Activated effector memory CD4-positive, alpha-beta T cell treated with anti-CD3 and anti-CD28 coated beads, Interleukin-2, amount 50 U/mL, for 16 hours (primary cell): ENCODE results near the gene PIP5K1B.

Experiments
- DNase-seq: peaks from one replicate; pipeline ENCODE4 v3.0.0-alpha.2; 2020

Gene PIP5K1B

DNA sequence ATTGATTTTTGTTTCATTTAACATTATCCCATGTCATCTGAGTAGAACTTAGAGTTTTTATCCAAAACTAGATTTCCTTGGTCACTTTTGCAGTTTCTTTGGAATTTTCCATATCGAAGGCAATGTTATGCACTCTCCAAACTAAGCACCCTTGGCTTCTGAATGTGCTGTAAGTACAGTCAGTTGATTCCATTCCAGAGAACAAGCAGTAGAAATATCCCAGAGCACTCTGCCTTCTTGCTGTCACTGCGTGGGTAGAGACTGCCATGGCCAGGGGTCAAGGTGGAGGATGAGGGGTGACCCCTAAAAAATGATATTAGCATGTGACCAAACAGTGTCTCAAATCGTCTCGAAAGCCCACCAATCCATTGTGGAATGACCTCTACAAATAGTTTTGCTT lies 36.2 kb downstream of the PIP5K1B start:
- no peak for DNase-seq

DNA sequence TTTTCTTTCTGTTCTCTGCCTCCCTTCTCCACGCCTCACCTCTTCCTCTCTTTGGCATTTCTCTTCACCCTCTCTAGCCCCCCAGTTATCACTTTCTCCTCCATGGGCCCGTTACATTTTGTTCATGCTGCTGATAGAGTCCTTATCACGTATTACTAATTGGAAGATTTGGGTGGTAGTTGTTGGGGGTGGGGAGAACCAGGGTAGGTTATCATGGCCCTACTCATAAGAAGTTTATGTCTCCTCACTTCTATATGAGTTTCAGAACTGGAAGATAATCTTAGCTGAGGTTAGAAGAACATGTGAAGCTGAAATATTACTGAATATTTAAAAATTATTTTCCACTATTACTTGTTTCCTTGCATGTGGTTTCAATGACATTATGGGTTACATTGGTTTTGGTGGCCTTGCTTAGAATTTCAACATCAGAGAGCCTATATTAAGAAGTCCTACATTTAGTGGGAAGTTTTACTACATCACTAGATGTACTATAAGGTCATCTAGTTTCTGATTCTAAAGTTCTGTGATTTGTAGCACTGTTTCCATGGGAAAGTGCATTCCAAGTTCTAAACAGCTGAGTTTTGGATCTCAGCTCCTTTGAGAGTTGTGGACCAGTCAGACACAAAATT lies 36.8 kb downstream of the PIP5K1B start:
- no peak for DNase-seq

DNA sequence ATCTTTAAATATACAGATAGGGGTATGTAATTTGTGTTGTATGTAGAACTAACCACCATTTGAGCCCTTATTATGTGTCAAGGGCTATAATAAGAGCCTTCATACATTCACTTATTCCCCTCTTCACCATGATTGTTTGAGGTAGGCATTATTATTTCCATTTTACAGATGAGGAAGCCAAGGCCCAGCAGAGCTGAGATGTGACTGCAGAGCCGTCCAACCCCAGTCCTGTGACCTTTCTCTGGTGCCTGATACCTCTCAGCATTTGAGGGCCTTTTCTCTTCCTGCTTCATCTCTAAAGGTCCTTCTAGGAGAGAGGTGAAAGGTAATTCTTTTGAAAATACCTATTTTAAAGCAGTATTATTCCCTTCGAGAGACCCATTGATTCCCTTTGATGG lies 37.3 kb downstream of the PIP5K1B start:
- no peak for DNase-seq

DNA sequence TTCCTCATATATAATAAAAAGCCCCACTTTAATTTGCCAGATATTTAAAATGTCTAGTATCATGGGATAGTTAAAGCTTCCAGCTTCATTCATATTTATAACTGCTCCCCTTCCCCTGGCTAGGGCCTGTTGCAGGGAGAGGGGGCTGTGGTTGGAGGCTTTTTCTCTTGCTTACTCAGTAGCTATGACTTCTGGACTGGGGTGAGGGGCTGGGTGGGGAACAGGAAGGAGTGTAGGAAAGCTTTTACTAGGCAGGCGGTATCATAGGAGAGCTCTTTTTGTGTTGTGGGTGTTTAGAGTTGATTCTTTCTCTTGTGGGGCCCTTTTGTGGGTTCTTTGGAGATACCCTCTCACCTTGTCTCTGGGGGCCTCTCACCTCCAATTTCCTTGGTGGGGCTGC lies 39.4 kb downstream of the PIP5K1B start:
- no peak for DNase-seq

DNA sequence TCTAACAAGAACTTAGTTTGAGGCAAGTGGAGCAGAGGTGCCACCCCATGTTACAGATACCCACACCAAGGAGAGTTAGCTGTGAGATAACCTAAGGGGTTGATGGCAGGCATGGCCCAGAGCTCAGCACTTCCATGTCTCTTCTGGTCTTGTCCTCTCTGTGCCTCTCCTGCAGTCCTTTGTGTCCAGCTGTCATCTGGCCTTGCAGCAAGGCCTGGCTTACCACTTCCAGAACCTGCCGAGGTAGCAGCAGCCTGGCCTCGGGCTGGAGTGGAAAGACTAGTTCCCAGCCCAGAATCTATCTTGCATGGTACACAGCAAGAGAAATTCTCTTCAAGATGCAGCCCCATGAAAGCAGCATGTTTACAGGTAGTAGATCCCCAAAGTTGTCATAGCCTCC lies 41.5 kb downstream of the PIP5K1B start:
- no peak for DNase-seq

DNA sequence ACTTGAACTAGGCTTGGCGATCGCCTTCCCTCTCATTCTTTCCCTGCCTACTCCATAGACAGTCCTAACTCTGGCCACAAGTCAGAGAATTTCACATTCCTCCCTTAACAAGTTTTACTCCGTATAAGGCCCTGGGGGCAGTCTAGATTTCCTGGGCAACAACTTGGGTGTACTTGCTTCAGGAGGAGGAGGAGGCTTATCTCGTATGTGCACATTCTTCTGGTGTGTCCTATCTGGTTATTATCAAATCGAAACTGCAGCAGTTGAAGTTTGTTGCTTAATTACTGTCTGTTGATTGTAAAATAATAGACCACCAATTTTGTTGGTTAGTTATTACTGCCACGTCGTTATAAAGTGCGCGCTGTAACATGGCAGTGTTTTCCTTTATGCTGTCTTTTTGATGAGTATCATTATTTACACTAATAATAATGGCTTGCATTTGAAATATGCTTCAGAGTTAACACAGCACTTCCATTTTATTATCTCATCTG lies 42.0 kb downstream of the PIP5K1B start:
- no peak for DNase-seq

DNA sequence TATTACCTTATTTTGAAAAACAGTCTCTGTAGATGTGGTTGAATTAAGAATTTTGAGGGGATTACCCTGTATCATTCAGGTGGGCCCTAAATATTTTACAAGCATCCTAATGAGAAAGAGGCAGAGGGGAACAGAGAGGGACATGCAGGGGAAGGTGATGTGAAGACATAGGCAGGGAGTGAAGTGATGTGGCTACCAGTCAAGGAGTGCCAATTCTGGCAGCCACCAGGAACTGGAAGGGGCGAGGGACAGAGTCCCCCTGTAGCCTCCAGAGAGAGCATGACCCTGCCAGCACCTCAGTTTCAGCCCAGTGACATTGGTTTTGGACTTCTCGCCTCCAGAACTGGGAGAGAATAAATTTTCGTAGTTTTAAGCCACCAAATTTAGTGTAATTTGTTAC lies 44.1 kb downstream of the PIP5K1B start:
- no peak for DNase-seq

DNA sequence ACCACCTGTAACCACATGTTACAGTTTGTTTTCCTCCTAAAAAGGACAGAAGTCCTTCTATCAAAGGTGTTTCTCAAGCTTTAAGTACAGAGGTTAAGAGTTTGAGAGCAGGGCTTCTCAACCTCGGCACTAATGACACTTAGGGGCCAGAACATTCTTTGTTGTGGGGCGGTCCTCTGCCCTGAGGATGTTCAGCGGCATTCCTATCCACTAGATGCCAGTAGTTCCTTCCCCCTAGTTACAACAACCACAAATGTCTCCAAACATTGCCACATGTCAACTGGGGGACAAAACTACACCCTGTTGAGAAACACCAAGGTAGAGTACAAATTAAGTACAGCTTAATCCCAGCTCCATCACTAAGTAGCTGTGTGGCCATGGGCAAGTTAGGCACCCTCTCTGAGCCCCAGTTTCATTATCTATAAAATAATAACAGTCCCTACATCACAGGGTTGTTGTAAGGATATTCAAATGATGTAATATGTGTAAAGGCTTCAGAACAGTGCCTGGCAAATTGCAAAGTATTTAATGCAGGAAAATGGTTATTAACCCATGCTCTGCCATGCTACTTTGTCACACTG lies 44.6 kb downstream of the PIP5K1B start:
- no peak for DNase-seq

DNA sequence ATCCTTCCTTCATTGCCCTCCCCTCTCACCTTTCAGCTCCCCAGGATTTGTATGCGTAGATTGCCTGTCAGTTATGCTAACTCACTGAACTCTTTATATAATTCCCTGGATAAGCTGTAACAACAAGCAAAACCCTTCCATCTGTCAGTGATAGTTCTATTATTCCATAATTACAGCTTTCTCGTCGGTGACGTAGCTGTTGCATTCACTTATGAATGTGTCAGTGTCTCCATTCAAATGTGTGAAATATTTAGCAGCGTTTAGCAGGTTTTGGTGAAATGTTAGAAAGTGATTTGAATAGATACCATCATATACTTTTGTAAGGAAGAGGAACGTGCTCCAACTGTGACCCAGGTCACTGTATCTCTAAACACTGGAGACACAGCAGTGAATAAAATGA lies 45.2 kb downstream of the PIP5K1B start:
- no peak for DNase-seq

DNA sequence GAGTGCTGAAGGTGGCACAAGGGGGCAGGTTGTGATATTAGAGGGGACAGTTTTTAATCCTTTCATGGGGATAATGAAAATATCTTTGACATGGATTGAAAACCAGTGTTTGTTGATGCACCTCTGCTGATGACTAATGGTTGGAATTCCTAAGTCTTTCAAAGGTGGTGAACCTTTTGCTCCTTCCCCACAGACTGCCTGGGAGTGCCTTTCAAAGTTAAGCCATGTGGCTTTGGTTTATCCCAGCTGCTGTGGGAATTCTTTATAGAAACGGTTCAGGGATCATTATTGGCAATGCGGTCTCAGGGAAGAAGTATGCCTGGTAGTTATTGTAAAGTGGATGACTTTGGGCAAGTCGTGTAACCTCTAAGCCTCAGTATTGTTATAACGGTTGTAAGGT lies 45.7 kb downstream of the PIP5K1B start:
- DNase-seq: no peak

DNA sequence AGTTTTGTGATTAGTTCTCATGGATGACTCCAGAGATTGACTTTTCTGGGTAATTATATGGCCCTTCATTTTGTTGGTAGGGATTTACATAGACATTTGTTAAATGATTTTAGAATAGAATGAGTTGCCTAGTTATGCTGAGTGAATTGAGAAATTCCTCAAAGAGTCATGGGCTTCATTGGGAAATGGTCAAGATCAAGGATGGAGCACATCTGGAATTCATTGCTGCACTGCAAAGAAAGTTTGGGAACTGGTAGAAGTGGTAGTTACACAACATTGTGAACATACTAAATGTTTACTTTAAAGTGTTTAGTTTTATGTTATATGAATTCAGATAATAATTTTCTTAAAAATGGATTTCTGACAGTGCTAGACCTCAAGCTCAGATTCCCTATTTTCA lies 46.5 kb downstream of the PIP5K1B start:
- no peak for DNase-seq

DNA sequence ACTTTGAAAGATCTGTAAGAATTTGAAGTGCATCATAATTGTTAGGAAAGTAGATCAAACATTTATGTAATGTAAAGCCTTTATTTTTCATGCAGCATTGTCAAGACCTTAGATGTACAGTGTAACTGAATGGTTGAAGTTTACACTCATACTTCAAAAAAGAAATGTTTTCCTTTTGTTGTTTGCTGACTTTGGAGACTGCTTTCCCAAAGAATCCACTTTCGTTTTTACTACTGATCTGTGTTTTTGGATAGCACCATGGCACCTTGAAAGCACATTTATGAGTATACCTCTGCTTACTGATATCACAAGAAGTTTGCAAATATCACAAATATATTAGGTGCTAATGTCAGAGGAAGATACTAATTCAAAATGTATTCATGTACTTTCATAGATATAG lies 50.0 kb downstream of the PIP5K1B start:
- no peak for DNase-seq

DNA sequence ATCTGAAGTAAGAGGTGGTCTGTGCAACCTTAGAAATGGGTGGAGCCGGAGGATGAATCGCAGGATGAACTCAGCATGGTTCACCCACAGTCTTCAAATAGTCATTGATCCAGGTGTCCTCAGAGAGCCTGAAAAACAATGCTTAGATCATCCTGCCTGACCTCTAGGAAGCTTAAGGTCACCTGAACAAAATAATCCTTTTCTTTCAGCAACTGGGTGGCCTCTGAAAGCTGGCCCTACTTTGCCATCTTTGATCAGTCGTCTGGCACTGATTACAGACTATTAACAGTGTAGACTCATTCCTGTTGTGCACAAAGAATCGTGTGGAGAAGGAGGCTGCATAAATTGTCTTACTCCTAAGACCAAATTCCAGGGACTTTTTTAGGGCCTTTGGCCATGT lies 50.7 kb downstream of the PIP5K1B start:
- no peak for DNase-seq

DNA sequence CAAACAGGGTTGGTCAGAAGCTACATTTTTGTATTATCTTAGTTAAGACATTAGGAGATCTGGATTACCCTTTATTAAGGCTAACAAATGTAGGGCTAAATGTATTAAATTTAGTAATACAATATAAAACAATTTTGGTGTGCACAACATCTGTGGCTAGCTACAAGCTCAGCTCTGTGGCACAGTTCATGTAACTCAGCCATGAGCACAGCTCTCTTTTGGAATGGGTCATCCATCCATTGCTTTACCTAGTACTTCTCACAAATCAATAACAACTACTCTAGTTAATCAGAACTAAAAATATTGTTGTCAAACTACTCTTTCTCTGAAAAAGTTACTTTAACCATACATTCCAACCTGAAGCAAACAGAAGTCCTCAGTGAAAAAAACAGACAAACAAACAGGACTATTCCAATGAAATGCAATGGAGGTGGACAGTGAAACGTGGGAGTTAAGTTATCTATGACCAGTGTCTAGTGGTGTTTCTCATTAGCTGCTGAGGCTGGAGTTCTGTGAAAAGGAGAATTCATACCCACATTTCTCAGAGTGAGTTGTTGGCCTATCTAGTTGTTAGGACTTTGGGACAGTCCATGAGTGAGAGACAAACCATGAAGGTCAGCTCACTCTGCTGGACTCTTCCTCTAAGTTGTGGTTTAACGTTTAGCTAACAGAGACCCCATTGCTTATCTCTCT lies 55.1 kb downstream of the PIP5K1B start:
- DNase-seq: no peak

DNA sequence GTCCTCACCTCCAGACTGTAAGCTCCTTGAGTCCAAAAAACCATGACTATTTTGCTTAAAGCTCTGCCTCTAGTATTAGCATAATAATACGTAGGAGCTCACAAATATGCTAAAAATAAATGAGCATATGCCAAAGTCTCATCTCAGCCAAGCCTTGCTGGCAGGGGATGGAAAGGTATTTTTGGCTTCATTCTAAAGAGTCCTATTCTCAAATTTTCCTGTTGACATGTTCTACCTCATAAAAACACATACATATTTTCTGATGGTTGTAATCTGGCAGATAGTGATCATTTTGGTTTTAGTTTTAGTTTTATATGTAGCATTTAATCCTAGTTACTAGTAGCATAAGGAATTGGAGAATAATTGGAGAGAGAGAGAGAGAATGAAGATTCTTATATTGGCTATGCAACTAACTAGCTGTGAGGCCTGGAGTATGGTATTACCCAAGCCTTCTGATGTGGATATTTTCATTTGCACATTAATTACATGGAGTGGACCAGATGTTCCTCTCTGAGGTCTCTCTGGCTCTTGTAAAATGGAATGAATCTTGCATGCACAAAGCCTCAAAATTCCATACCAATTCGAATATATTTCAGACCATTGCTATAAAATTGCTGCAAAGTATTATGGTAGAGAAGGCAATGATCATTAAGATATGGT lies 55.8 kb downstream of the PIP5K1B start:
- no peak for DNase-seq

DNA sequence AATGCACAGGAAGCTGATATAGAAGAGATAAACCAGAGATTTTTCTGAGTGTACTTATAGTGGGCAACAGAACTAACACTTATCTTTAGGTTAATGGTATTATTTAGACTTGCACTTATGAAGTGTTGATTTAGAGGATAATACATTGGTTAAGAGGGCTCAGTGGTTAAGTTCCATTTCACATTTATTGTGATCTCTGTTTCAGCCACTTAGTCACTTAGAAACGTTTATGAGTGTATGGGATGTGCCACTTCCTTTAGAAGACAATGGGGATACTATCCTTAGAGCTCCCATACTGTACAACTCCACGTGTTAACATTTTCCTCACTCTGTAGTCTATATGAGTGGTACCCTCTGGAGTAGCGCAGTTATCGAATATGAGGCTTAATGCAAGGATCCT lies 57.5 kb downstream of the PIP5K1B start:
- no peak for DNase-seq

DNA sequence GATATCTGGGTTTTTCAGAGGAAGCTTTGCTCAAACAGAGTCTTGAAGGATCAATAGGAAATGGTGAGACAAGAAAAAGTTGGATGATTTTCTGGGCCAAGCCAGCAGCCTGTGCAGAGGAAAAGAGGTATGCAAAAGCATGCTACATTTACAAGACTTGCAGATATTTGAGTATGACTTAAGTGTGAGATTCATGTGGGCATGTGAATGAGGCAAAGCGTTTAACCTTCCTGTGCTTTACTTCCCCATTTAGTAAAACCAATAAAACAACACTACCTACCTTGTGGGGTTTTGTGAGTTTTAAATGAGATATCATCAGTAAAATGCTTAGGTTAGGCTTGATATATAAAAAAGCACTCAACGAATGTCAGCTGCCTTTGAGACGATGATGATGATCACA lies 58.1 kb downstream of the PIP5K1B start:
- no peak for DNase-seq

DNA sequence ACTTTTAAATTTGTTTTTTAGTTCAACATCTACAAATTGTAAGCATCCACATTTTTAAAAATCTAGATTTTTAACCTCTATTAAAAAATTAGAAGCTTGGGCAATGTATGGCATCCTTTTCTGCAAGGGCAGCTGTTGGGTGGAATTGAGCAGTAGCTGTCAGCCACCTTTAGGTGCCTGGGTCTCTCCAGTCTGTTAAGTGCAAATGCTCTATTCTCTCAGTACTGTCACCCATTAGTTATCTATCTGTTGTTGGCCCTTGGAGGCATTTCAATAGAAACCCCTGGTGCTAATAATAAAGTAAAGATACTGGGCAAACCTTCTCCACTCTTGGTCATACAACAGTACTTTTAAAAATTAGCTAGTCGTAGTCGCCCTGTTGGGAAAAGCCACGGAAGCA lies 63.6 kb downstream of the PIP5K1B start:
- no peak for DNase-seq

DNA sequence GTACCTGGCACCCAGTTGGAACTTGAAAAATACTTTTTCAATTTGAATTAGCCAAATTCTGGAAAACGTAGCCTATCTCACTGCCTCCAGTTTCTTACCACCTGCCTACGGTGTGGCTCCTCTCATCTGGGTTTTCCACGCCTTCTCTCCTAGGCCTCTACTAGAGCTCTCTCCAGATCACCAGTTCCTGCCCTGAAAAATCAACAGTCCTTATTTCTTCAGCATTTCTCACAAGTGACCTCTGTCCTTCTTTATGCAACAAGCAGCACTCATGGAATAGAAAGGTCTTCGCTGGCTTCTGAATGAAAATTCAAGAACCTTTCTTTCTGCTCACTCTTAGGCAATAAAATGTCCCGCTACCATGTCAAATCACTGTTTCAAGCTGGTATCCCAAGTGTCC lies 64.8 kb downstream of the PIP5K1B start:
- no peak for DNase-seq

DNA sequence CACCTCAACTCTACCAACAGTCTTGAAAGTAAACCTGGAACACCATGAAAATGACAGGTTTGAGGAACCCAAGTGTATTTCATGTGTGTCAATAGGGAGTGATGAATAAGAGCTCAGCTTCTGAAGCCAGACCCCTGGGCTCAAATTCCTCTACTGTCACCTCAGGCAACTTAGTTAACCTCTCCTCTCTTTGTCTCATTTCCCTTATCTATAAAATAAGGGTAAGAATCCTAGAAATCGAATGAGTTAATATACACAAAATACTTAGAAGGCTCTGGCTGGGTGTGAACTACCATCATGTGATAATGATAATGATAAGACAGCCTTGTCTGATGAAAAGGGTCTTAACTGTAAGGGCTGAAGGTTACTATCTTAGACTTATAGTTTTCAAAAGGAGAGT lies 66.3 kb downstream of the PIP5K1B start:
- DNase-seq: no peak

DNA sequence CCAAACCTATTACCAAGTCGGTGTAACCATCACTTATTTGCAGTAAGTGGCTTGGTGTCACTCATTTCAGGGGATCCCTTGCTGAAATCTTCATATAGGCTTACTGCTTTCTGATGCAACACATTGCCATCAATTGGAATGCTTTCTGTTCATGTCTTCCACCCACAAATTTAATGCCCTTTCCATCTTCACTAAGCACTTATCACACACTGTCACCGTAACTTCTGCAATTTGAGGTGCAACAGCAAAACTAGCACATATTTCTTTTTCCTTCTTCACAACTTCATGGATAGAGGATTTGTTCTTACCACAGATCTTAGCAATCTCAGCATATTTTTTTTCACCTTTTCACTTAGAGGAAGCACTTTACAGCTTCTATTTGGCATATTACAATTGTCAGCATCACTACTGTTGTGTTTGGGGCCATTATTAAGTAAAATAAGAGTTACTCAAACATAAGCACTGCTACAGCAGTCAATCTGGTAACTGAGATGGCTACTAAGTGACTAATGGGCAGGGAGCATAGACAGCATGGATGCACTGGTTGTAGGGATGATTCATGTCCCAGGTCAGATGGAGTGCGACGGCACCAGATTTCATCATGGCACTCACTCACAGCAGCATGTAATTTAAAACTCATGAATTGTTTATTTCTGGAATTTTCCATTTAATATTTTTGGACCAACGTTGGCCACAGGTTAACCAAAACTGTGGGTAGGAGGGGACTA lies 70.1 kb downstream of the PIP5K1B start:
- DNase-seq: no peak

DNA sequence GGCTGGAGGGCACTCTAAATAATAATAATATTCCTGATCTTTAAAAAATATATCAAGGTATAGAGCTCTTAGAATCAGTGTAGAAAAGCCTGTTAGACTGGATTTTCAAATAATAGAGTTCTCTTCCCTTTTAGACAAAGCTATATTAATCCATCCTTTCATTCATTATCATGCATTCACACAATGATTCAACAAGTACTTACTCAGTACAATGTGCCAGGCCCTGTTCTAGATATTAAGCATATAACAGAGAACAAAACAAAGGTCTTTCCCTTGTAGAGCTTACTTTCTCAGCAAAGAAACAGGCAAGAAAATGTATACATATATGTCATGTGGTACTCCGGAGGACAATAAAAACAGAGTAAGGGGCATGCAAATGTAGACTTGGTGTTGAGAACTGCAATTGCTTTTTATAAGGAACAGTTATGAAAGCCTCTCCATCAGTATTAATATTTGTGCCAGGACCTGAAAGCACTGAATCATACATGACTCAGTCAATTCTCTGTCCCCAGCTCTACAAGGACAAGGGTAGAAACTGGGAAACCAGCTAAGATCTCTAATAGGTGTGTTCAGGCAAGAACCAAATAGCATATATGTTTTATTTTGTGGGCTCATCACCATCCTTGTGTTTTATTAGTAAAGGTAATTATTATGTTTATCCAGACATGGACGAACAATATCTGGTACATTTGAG lies 72.2 kb downstream of the PIP5K1B start:
- no peak for DNase-seq

DNA sequence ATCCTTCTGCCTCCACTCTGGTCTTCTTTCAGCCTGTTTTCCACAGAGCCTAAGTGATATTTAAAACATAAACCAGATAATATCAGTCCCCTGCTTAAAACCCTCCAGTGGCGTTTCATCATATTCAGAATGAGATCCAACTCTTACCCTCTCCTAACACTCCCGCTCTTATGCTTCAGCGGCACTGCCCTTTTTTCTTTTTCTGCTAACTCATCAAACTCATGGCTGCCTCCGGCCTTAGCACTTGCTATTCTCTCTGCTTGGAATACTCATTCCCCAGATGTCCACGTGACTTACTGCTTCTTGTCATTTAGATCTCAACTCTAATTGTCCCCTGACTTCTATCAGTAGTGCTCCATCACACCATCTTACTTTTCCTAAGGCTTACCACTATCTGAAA lies 73.6 kb downstream of the PIP5K1B start:
- no peak for DNase-seq
